Hindlimb muscle (tissue), 1 donor: ENCODE results near the gene ABCA2. TPM values are rescaled to one million over a fixed set of nuclear protein-coding genes. Genes with fewer than 3 reads are reported as not detected.
A peak's percentile ranks its signal among the peaks of the same experiment; 100 is the strongest.
"Not testable (repeated sequence)": the region's sequence is repeated elsewhere in the genome, so short reads cannot be mapped to it uniquely, and the experiment has no call there.

Experiments used
- DNase-seq: peaks from one replicate; pipeline ENCODE4 v3.0.0-alpha.2; 2013
- polyA plus RNA-seq: library from polyadenylated mRNA; unstranded; fragments of 120-200 nt; gene quantifications from one replicate; pipeline ENCODE4 v1.2.1, GENCODE V29; 2013; ENCODE audit not compliant: insufficient read length

Gene ABCA2
- polyA plus RNA-seq, 1 donor: 18.4 TPM

- DNase-seq: peak; percentile 87
These were observed 18.2 kb upstream of the ABCA2 start, which contains the start of gene NPDC1 for GRCh38 chr9:137046088-137046787. TSS of gene NPDC1 (minus strand) at chr9:137046177. CDS start at chr9:137045989, 188 bp downstream.

- DNase-seq: peak; percentile 50
These were observed 17.5 kb upstream of the ABCA2 start for GRCh38 chr9:137045294-137046087.

GRCh38 chr9:137044502-137045177 lies 16.6 kb upstream of the ABCA2 start:
- DNase-seq: no peak

GRCh38 chr9:137044037-137044436 lies 16.0 kb upstream of the ABCA2 start:
- DNase-seq: no peak

GRCh38 chr9:137042751-137043727 lies 15.0 kb upstream of the ABCA2 start:
- no peak for DNase-seq

- DNase-seq: no peak
These were observed 13.1 kb upstream of the ABCA2 start for GRCh38 chr9:137041124-137041523.

GRCh38 chr9:137040568-137040967 lies 12.5 kb upstream of the ABCA2 start:
- no peak for DNase-seq

GRCh38 chr9:137039611-137040366 lies 11.8 kb upstream of the ABCA2 start:
- no peak for DNase-seq

GRCh38 chr9:137038916-137039315 lies 10.9 kb upstream of the ABCA2 start:
- no peak for DNase-seq

- DNase-seq: no peak
These were observed 9.4 kb upstream of the ABCA2 start for GRCh38 chr9:137037483-137037882.

- DNase-seq: no peak
These were observed 9.0 kb upstream of the ABCA2 start for GRCh38 chr9:137037035-137037434.

GRCh38 chr9:137035937-137036336 lies 7.9 kb upstream of the ABCA2 start:
- DNase-seq: no peak

- no peak for DNase-seq
These were observed 7.4 kb upstream of the ABCA2 start for GRCh38 chr9:137035507-137035834.

- DNase-seq: peak; percentile 88
These were observed 6.9 kb upstream of the ABCA2 start for GRCh38 chr9:137034709-137035506.

- DNase-seq: no peak
These were observed 6.1 kb upstream of the ABCA2 start for GRCh38 chr9:137034039-137034708.

- not testable (repeated sequence) for DNase-seq
These were observed 5.4 kb upstream of the ABCA2 start for GRCh38 chr9:137033481-137033880.

- no peak for DNase-seq
These were observed 4.8 kb upstream of the ABCA2 start for GRCh38 chr9:137032858-137033257.

- no peak for DNase-seq
These were observed 4.0 kb upstream of the ABCA2 start, which contains the start of gene FUT7 for GRCh38 chr9:137031904-137032640. TSS of gene FUT7 (minus strand) at chr9:137032088. CDS start at chr9:137031991, 97 bp downstream.
